ENCODE measurements around the gene AKR1B15.

DNA sequence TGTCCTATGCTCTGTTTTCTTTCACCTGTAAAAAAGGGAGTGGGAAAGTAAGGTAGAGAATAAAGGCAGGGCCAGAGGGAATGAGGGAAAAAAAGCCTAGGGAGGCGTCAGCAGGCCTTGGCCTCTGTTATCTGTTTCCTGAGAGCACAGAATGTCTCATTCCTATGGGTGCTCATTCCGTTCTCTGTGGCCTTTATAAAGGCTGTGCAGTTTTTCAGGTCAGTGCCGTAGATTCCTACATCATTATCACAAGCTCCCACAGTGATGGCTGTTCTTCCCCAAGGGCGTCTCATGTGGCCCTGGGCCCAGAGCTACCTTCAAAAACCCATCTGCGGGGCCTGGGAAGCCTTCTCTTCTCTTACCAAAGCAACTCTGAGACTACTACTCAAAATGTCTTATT, 38.3 kb upstream of the AKR1B15 start:
- TF ChIP-seq, protein P1, sequence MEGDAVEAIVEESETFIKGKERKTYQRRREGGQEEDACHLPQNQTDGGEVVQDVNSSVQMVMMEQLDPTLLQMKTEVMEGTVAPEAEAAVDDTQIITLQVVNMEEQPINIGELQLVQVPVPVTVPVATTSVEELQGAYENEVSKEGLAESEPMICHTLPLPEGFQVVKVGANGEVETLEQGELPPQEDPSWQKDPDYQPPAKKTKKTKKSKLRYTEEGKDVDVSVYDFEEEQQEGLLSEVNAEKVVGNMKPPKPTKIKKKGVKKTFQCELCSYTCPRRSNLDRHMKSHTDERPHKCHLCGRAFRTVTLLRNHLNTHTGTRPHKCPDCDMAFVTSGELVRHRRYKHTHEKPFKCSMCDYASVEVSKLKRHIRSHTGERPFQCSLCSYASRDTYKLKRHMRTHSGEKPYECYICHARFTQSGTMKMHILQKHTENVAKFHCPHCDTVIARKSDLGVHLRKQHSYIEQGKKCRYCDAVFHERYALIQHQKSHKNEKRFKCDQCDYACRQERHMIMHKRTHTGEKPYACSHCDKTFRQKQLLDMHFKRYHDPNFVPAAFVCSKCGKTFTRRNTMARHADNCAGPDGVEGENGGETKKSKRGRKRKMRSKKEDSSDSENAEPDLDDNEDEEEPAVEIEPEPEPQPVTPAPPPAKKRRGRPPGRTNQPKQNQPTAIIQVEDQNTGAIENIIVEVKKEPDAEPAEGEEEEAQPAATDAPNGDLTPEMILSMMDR (IDR thresholded peaks at IDR 0.05): no peak
- no peak for TF ChIP-seq POLR2A (IDR thresholded peaks at IDR 0.05)
